Fibroblast of skin of right biceps (primary cell): ENCODE data around the gene NOX3.

Source experiments
- DNase-seq: peaks from one replicate; pipeline ENCODE4 v3.0.0-alpha.2; 2013

NOX3 gene

GRCh38 chr6:155429321-155429893, 26.2 kb downstream of the NOX3 start:
- DNase-seq, result no peak

DNA sequence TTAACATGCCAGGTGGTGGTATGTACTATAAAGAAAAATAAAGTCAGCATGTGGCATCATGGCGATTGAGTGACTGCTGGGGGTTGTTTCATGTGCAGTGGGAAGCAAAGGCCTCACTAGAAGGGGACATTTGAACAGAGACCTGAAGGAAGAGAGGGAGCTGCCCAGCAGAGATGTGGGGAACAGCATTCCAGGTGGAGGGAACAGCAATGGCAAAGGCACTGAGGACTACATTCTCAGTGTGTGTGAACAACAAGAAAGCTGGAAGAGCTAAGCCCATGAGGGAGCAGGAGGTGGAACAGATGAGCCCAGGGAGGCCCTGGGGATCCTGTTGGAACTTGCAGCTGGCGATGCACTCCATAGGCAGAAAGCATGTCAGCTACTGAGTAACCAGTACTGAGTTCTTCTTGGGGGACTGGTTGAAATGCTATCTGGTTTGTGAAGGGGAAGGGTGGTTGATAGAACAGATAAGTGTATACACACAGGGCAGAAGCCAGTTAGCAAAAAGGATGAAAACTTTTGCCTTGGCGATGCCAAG, 29.2 kb downstream of the NOX3 start:
- DNase-seq, result no peak

DNA sequence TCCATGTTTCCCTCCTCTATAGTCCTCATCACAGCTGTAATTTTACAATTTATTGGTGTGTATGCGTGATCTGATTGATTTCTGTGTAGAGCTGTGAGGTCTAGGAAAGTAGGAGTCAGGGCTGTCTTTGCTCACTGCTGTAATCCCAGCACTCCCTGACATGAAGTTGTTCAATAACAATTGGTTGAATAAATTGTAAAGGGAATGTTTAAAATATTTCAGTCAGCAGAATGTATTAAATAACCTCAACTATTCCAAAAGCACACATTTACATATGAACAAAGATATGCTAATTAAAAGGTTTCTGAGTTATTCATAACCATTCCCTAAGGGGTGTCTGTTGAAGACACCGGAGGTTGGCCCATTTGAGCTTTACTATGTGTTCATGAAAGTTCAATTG, 31.5 kb downstream of the NOX3 start:
- peak; percentile 29 for DNase-seq

- no peak for DNase-seq
Measured at GRCh38 chr6:155422635-155423034, 33.0 kb downstream of the NOX3 start.

DNA sequence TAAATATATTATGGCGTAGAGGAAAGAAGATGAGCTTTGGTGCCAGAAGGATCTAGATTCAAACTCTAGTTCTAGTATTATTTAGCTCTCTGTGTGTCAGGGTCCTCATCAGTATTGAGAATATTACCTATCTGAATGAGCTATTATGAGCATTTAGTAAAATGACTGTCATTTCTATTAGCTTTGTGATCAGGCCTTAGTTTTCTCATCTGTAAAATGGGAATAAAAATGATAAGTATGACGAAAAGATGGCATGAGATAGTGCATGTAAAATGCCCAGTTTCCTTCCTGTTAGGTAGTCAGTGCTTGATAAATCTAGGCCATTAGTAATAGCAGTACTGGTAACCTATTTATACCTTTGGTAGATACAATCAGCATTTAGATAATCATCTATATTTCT, 35.1 kb downstream of the NOX3 start:
- no peak for DNase-seq

- DNase-seq, result peak; percentile 76
Measured at GRCh38 chr6:155419161-155419560, 36.5 kb downstream of the NOX3 start.

DNA sequence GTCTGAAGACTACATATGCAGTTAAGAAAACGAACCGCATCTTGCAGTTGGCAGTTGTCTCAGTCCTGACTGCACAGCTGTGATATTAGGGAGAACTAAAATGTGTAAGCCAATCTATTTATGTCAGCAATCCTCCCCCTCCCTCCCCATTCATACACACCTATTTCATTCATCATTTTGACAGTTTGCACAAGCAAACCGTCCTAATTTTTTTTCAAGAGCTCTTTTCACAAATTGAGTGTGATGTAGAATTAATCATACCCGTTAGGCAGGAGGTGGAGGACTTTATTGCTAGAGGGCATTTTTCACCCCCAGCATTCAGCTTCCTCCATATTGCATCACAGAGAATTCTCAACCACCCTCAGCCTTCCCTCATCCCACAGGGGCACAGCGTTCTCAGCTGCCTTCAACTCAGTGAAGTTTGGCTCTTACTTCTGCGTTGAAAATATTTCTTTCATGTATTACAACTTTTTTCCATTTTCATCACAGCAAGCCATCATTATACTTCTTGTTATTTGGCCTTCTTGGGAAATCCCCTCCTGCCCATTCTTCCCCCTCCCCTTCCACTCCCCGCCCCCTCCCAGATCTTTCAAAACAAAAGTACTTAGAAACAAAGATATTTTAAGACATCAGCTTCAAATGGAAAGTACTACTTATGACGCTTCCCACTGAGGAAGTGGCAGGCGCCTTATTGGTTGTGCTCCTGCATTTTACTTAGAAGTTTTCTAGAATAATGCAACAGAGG, 37.5 kb downstream of the NOX3 start:
- peak; percentile 79 for DNase-seq

- DNase-seq, result peak; percentile 10
Measured at GRCh38 chr6:155417454-155417853, 38.2 kb downstream of the NOX3 start.

GRCh38 chr6:155415953-155416352, 39.7 kb downstream of the NOX3 start:
- DNase-seq, result no peak

DNA sequence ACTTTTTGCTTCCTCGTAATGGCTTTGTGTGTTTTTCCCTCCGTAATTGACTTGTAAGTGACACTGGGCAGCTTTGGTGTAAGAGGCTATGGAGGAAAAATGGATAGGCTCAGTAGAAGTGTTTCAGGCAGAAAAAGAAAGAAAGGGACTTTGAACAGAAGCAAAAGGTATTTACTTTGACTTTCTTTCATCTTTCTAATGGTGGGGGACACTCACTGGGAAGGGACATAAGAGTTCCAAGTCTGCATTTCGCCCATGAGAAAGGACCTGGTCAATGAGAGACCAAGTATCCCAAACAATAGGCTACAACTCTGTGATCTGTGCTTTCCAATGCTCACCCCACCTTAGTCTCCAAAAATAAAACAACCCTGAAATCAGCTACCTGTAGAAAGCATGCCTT, 41.6 kb downstream of the NOX3 start:
- DNase-seq, result no peak

DNA sequence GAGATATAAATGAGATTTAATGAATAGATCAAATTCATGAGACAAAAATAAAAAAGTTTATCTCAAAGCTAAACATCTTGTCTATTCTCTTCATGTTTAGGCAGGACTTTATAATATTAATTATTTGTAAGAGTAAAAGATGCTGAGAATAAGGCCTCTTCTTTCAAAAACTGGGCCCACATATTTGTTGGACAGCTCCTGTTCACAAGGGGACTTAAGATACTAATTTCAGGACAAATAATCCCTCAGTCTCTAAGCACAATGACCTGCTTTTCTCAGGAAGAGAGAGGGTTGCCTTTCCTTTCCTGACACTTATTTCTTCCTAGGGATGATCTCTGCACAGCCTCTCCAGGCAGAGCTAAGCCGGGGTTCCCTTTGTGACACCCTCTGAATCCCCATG, 43.3 kb downstream of the NOX3 start:
- peak; percentile 18 for DNase-seq

- no peak for DNase-seq
Measured at GRCh38 chr6:155411154-155412052, 44.2 kb downstream of the NOX3 start.

DNA sequence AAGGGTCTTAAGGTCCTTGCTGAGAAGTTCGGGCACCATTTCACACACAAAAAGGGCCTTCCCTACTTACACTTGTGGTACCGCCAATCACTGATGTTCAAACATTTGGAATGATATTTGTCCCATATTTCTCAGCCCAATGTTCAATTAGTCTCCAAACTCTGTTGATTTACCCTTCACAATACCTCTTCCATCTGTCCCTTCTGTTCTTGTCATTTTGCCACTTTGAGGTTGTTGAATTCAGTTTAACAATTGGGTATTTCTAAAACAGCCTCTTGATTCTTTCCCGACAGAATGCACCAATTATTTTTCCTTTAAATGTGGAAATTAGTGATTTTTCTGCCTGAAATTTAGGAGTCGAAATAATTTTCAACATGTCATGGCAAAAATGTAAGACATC, 46.2 kb downstream of the NOX3 start:
- no peak for DNase-seq

- DNase-seq, result no peak
Measured at GRCh38 chr6:155408981-155409380, 46.7 kb downstream of the NOX3 start.

DNA sequence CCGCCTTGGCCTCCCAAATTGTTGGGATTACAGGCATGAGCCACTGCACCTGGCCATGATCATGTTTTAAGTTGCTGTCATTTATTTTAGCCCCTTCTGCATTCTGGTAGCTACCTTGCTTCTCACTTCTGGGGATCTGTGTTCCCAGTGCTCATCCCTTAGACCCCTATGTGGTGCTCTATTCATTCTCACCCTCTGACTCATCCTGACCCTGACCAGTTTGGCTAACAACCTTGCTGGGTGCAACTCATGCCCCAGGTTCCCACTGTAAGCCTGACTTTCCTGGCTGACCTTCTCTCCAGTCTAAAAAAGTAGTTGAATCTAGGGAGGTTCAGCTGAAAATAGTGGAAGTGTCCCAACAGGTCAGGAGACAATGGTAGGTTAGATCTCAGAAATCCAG, 47.4 kb downstream of the NOX3 start:
- DNase-seq, result no peak

DNA sequence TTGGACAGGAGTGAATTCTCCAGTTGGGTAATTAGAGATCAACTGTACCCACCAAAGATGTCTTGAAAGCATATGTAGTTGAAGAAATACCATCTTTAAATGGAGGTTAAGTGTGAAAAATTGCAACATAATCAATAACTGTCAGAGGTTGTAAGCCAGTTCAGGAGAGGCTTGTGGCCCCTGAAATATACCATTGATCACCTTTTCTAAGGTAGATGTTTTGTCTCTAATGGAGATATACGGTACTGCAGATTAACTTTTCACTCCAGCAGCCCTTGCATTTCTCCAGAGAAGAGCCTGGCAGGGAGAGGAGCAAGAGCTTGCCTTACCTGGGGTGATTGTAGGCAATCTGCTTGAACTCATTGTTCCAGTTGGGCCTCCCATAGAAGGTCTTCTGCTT, 48.8 kb downstream of the NOX3 start:
- no peak for DNase-seq

GRCh38 chr6:155404937-155405336, 50.7 kb downstream of the NOX3 start:
- no peak for DNase-seq

DNA sequence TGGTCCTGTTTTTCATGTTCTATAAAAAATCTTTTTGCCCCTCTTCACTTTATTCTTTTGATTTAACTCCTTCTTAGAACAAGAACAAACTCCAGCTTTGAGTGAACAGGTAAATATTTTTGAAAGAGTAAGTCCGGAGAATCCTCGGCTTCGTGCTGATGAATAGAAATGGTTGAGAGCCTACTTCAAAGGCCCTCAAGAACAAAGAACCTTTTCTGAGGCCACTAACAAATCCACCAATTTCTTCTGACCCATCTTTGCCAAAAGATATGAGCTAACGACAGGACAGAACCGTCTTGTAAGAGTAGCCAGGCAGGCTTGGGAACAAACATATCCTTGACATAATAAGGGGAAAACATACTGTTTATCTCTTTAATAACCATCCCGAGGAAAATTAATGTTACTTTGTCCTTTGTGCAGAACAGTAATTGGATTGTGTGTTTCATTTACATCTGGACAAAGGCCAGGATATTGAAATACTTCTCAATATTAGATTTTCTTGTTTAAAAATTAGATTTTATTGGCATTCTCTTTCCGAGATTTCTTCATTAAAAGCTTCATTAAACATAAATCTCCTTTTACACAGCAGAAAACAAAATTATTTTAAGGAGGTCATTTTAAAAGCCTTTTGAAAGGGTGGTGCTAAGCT, 52.9 kb downstream of the NOX3 start:
- DNase-seq, result no peak

DNA sequence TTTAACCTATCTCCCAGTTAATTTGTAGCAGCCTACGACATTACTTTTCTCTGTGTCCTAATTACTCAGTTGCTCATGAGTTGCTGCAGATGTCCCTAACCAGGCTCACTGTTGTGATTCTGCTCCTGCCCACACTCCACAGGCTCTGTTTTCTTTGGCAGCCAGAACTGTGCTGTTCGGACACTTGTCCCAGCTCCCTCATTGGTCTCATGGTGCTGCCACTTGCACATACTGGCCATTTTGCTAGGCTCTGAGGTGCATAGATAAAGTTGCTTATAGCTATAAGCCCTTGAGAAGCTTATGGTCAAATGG, 55.0 kb downstream of the NOX3 start:
- DNase-seq, result peak; percentile 12

DNA sequence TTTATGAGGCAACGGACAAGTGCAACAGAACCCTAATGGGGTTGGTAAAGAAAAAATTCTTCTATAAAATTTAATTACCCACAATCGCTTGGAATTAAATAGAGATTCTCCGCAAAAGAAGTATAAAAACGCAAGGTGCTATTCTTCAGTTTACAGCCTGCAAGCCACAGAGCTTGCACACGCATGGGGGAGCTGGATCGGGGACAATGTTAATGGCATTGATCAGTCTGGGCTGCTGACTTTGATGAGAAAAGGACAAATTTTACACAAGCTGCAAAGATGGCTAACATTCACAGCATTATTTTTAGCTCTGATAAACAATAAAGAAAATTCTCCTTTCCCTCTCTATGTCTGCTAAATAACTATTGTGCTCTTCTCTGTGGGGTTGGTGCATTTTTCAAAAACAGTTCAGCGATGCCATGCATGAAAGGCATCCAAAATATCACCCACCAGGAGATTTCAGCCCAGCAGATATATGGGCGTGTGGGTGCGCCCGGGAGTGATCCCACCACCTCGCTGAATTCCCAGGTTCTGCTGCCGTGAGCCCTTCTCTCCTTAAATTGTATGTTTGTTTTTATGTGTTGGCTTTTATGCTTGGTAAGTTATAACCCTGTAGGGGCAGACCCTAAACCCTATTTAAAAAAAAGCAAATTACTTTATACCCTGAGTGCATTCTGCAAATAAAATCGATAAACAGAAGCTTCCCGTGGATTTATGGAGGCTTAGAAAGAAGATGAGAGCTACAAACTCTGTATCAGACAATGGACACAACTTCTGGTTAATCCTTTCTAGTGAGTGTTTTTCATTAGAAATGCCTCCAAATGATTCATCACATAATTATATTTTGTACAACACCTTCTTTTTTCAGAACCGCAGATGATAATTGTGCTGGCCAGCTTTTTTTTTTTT, 55.6 kb downstream of the NOX3 start:
- no peak for DNase-seq

GRCh38 chr6:155399062-155399744, 56.4 kb downstream of the NOX3 start:
- DNase-seq, result no peak

GRCh38 chr6:155398701-155399061, 57.0 kb downstream of the NOX3 start:
- no peak for DNase-seq
